ENCODE results near the gene PADI3.

PADI3 gene

DNA sequence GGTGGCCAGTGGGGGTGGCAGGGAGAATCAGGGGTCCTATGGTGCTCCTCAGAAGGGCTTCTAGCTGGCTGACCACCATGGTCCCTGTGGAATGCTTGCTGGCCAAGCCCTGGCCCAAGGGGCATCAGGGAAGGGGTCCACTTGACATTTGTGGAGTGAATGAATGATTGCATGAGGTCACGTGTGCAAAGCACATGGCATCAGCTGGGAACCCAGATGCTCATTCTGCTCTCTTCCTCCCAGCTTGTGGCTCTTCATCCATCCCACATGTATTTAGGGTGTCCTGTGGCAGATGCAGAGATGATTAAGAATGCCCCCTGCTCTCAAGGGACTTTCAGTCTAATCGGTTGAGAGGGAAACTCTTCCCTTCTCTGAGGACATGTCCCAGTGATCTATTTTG lies 32.0 kb downstream of the PADI3 start:
- Histone ChIP-seq H3K9me3 (ENCODE audit: control insufficient read depth, insufficient read depth, low read length) (no peaks in the 10 kb centered on the region), H3K9ac (ENCODE audit: low read depth, low read length) (no peak overlapping the region), H3K4me3 (ENCODE audit: low read depth, low read length) (no peak overlapping the region), H3K4me1 (ENCODE audit: control insufficient read depth, insufficient read depth, low read length) (no peaks in the 10 kb centered on the region), H3K27me3 (ENCODE audit: control insufficient read depth, insufficient read depth, low read length) (no peaks in the 10 kb centered on the region), H3K36me3 (ENCODE audit: control insufficient read depth, insufficient read depth, low read length) (no peaks in the 10 kb centered on the region)

DNA sequence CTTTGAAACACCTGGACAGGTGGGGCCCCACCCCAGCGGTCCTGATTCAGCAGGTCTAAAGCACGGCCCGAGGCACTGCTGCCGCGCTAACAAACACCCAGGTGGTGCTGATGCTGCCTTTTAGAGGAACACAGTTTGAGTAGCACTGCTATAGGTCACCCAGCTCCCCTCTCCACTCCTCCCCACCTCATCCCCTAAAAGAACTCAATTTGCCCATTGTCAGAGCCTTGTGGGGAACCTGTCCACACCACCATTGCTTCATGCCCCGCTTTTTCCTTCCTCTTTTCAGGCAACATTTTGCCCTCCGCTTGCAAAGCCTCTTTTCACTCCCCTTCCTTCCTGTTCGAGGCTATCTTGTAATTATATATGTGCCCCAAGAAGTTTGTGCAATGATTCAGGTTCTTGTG lies 32.9 kb downstream of the PADI3 start:
- no peaks in the 10 kb centered on the region for H3K27me3 ChIP-seq (ENCODE audit: control insufficient read depth, insufficient read depth, low read length)
- H3K4me1 ChIP-seq (ENCODE audit: control insufficient read depth, insufficient read depth, low read length) = no peaks in the 10 kb centered on the region
- H3K9ac ChIP-seq (ENCODE audit: low read depth, low read length) = no peak overlapping the region
- H3K9me3 ChIP-seq (ENCODE audit: control insufficient read depth, insufficient read depth, low read length) = no peaks in the 10 kb centered on the region
- H3K36me3 ChIP-seq (ENCODE audit: control insufficient read depth, insufficient read depth, low read length) = no peaks in the 10 kb centered on the region
- no peak overlapping the region for H3K4me3 ChIP-seq (ENCODE audit: low read depth, low read length)

GRCh38 chr1:17282836-17283235 lies 33.9 kb downstream of the PADI3 start:
- H3K27me3 ChIP-seq (ENCODE audit: control insufficient read depth, insufficient read depth, low read length) = no peaks in the 10 kb centered on the region
- H3K9ac ChIP-seq (ENCODE audit: low read depth, low read length) = no peak overlapping the region
- no peaks in the 10 kb centered on the region for H3K4me1 ChIP-seq (ENCODE audit: control insufficient read depth, insufficient read depth, low read length)
- no peaks in the 10 kb centered on the region for H3K36me3 ChIP-seq (ENCODE audit: control insufficient read depth, insufficient read depth, low read length)
- H3K9me3 ChIP-seq (ENCODE audit: control insufficient read depth, insufficient read depth, low read length) = no peaks in the 10 kb centered on the region
- no peak overlapping the region for H3K4me3 ChIP-seq (ENCODE audit: low read depth, low read length)

GRCh38 chr1:17286646-17287045 lies 37.7 kb downstream of the PADI3 start:
- Histone ChIP-seq H3K27me3 (ENCODE audit: control insufficient read depth, insufficient read depth, low read length) (no peaks in the 10 kb centered on the region), H3K36me3 (ENCODE audit: control insufficient read depth, insufficient read depth, low read length) (no peaks in the 10 kb centered on the region), H3K9me3 (ENCODE audit: control insufficient read depth, insufficient read depth, low read length) (no peaks in the 10 kb centered on the region), H3K9ac (ENCODE audit: low read depth, low read length) (no peak overlapping the region), H3K4me1 (ENCODE audit: control insufficient read depth, insufficient read depth, low read length) (no peaks in the 10 kb centered on the region), H3K4me3 (ENCODE audit: low read depth, low read length) (no peak overlapping the region)

- Histone ChIP-seq H3K9ac (ENCODE audit: low read depth, low read length) (no peak overlapping the region), H3K4me1 (ENCODE audit: control insufficient read depth, insufficient read depth, low read length) (no peaks in the 10 kb centered on the region), H3K9me3 (ENCODE audit: control insufficient read depth, insufficient read depth, low read length) (no peaks in the 10 kb centered on the region), H3K27me3 (ENCODE audit: control insufficient read depth, insufficient read depth, low read length) (no peaks in the 10 kb centered on the region), H3K36me3 (ENCODE audit: control insufficient read depth, insufficient read depth, low read length) (no peaks in the 10 kb centered on the region), H3K4me3 (ENCODE audit: low read depth, low read length) (no peak overlapping the region)
Measured at GRCh38 chr1:17287130-17287776, 38.4 kb downstream of the PADI3 start.

GRCh38 chr1:17289721-17290120 lies 40.8 kb downstream of the PADI3 start:
- no peaks in the 10 kb centered on the region for H3K9me3 ChIP-seq (ENCODE audit: control insufficient read depth, insufficient read depth, low read length)
- no peaks in the 10 kb centered on the region for H3K36me3 ChIP-seq (ENCODE audit: control insufficient read depth, insufficient read depth, low read length)
- H3K9ac ChIP-seq (ENCODE audit: low read depth, low read length) = no peak overlapping the region
- no peaks in the 10 kb centered on the region for H3K27me3 ChIP-seq (ENCODE audit: control insufficient read depth, insufficient read depth, low read length)
- no peak overlapping the region for H3K4me3 ChIP-seq (ENCODE audit: low read depth, low read length)
- H3K4me1 ChIP-seq (ENCODE audit: control insufficient read depth, insufficient read depth, low read length) = no peaks in the 10 kb centered on the region

- Histone ChIP-seq H3K36me3 (ENCODE audit: control insufficient read depth, insufficient read depth, low read length) (no peaks in the 10 kb centered on the region), H3K27me3 (ENCODE audit: control insufficient read depth, insufficient read depth, low read length) (no peaks in the 10 kb centered on the region), H3K4me1 (ENCODE audit: control insufficient read depth, insufficient read depth, low read length) (no peaks in the 10 kb centered on the region), H3K9me3 (ENCODE audit: control insufficient read depth, insufficient read depth, low read length) (no peaks in the 10 kb centered on the region), H3K4me3 (ENCODE audit: low read depth, low read length) (no peak overlapping the region), H3K9ac (ENCODE audit: low read depth, low read length) (no peak overlapping the region)
Measured at GRCh38 chr1:17290553-17290952, 41.7 kb downstream of the PADI3 start.

DNA sequence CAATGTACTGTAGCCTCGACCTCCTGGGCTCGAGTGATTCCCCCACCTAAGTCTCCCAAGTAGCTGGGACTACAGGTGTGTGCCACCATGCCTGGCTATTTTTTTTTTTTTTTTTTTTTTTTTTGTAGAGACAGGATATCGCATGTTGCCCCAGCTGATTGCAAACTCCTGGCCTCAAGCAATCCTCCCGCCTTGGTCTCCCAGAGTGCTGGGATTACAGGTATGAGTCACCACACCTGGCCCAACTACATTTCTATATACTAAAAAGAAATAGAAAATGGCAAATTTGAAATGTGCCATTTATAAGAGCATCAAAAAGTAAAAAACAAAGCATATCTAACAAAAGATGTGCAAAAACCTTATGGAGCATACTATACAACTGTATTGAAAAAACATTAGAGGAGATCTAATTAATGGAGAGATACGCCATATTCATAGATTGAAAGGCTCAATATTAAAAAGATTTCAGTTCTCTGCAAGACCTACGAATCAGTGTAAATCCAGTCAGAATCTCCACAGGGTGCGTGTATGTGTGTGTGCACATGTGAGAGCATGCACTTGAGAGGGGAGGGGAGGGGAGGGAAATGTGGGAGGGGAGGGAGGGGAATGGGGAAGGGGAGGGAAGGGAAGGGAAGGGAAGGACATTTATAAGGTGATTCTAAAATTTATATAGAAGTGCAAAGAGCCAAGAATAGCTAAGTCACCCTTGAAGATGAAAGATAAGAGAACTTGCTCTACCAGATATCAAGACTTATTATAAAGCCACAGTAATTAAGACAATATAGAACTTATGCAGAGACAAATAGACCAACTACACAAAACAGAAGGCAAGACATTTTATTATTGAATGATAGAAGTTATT lies 43.6 kb downstream of the PADI3 start:
- no peaks in the 10 kb centered on the region for H3K4me1 ChIP-seq (ENCODE audit: control insufficient read depth, insufficient read depth, low read length)
- no peaks in the 10 kb centered on the region for H3K27me3 ChIP-seq (ENCODE audit: control insufficient read depth, insufficient read depth, low read length)
- H3K9ac ChIP-seq (ENCODE audit: low read depth, low read length) = no peak overlapping the region
- H3K4me3 ChIP-seq (ENCODE audit: low read depth, low read length) = no peak overlapping the region
- H3K9me3 ChIP-seq (ENCODE audit: control insufficient read depth, insufficient read depth, low read length) = no peaks in the 10 kb centered on the region
- no peaks in the 10 kb centered on the region for H3K36me3 ChIP-seq (ENCODE audit: control insufficient read depth, insufficient read depth, low read length)

DNA sequence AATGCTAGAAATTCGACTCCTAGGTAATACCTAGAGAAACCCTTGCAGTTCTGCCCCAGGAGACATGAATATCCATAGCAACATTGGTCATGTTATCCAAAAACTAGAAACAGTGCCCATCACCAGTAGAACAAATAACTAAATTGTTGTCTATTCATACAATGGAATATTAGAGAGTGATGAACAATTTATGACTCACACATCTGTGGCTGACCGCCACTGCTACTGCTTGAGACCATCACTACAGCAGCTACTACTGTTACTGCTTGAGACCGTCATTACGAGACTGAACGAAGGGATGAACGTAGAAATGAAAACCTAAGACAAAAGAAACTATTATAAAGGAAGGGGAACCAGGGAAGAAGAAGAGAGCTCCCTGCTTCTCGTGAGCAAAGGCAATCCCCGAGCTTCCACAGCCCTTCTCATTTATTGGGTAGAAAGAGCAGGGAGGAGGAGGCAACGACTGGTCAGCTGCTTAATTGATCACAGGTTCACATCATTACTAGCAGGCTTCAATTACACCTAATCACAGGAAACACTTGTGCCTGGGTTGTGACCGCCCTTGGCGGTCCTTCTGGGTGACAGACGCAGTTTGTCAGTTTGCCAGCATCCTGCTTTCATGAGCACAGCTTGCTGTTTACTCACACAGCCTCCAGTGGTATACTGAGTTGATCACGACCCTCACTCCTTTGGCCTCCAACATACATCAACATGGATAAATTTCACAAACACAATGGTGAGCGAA lies 45.0 kb downstream of the PADI3 start:
- Histone ChIP-seq H3K4me1 (ENCODE audit: control insufficient read depth, insufficient read depth, low read length) (no peaks in the 10 kb centered on the region), H3K27me3 (ENCODE audit: control insufficient read depth, insufficient read depth, low read length) (no peaks in the 10 kb centered on the region), H3K36me3 (ENCODE audit: control insufficient read depth, insufficient read depth, low read length) (no peaks in the 10 kb centered on the region), H3K4me3 (ENCODE audit: low read depth, low read length) (no peak overlapping the region), H3K9ac (ENCODE audit: low read depth, low read length) (no peak overlapping the region), H3K9me3 (ENCODE audit: control insufficient read depth, insufficient read depth, low read length) (no peaks in the 10 kb centered on the region)

DNA sequence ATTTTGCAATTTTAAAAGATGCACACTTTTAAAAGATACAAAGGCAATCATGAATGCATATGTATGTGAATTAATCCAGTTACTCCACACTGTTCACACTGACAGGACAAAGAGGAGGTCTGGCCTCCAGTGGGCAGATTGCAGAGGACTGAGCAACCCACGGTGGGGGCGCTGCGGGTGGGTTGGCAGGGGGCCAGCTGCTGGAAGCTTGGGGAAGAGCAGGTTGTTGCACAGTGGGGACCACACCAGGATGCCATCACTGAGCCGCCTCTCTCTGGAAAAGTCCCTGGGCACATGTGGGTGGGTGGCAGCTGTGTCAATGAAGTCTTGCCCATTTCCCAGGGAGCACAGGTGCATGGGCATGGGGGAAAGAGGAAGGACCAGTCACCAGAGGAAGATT lies 46.4 kb downstream of the PADI3 start:
- H3K4me1 ChIP-seq (ENCODE audit: control insufficient read depth, insufficient read depth, low read length) = no peaks in the 10 kb centered on the region
- H3K36me3 ChIP-seq (ENCODE audit: control insufficient read depth, insufficient read depth, low read length) = no peaks in the 10 kb centered on the region
- no peaks in the 10 kb centered on the region for H3K27me3 ChIP-seq (ENCODE audit: control insufficient read depth, insufficient read depth, low read length)
- no peak overlapping the region for H3K9ac ChIP-seq (ENCODE audit: low read depth, low read length)
- no peaks in the 10 kb centered on the region for H3K9me3 ChIP-seq (ENCODE audit: control insufficient read depth, insufficient read depth, low read length)
- no peak overlapping the region for H3K4me3 ChIP-seq (ENCODE audit: low read depth, low read length)

DNA sequence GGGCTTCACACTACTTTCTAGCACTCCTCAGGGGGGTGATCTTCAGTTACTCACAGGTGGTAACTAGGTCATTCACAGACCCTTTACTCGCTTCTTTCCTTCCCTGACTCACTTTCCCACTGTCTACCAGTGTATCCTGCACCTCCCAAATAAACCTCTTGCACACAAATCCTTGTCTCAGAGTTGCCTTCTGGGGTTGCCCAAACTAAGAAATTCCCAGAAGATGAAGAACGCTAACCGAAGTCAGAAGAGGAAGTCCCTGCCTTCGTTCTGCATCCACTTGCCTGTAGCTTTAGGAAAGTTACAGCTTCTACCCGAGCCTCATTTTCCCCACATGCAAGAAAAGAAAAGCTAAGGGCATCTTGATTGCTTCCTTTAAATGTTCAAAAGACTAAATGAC lies 47.2 kb downstream of the PADI3 start:
- Histone ChIP-seq H3K4me1 (ENCODE audit: control insufficient read depth, insufficient read depth, low read length) (no peaks in the 10 kb centered on the region), H3K9me3 (ENCODE audit: control insufficient read depth, insufficient read depth, low read length) (peaks cover 4% of the 10 kb centered on the region), H3K9ac (ENCODE audit: low read depth, low read length) (no peak overlapping the region), H3K4me3 (ENCODE audit: low read depth, low read length) (no peak overlapping the region), H3K36me3 (ENCODE audit: control insufficient read depth, insufficient read depth, low read length) (no peaks in the 10 kb centered on the region), H3K27me3 (ENCODE audit: control insufficient read depth, insufficient read depth, low read length) (no peaks in the 10 kb centered on the region)
